Activated CD8-positive, alpha-beta memory T cell treated with anti-CD3 and anti-CD28 coated beads for 1 hour (primary cell): ENCODE data around the gene ALK.

ENCODE experiments used
- DNase-seq, 2 donors: peaks; one replicate each; pipeline ENCODE4 v3.0.0-alpha.2; 2020; ENCODE audit warnings: low read depth in 1 of 2; ENCODE audit errors: extremely low read depth in 1 of 2

ALK gene

GRCh38 chr2:29347774-29348461, 573.5 kb downstream of the ALK start:
- DNase-seq = no peak

- no peak for DNase-seq
These were observed 576.1 kb downstream of the ALK start for GRCh38 chr2:29345236-29345635.

GRCh38 chr2:29343830-29344229, 577.6 kb downstream of the ALK start:
- no peak for DNase-seq

GRCh38 chr2:29336341-29337241, 584.8 kb downstream of the ALK start:
- no peak for DNase-seq

GRCh38 chr2:29335396-29335795, 586.0 kb downstream of the ALK start:
- DNase-seq = no peak

- DNase-seq = no peak
These were observed 586.7 kb downstream of the ALK start for GRCh38 chr2:29334706-29335105.

GRCh38 chr2:29332540-29332939, 588.8 kb downstream of the ALK start:
- no peak for DNase-seq

GRCh38 chr2:29329899-29330298, 591.5 kb downstream of the ALK start:
- no peak for DNase-seq

GRCh38 chr2:29326926-29327325, 594.5 kb downstream of the ALK start:
- no peak for DNase-seq

GRCh38 chr2:29325544-29325943, 595.8 kb downstream of the ALK start:
- no peak for DNase-seq

- no peak for DNase-seq
These were observed 597.4 kb downstream of the ALK start for GRCh38 chr2:29323961-29324360.

GRCh38 chr2:29323301-29323700, 598.1 kb downstream of the ALK start:
- no peak for DNase-seq

- DNase-seq = no peak
These were observed 599.4 kb downstream of the ALK start for GRCh38 chr2:29322011-29322410.

GRCh38 chr2:29317801-29318485, 603.4 kb downstream of the ALK start:
- no peak for DNase-seq

GRCh38 chr2:29317077-29317517, 604.3 kb downstream of the ALK start:
- DNase-seq = no peak

GRCh38 chr2:29314816-29315571, 606.4 kb downstream of the ALK start:
- peak; percentile 11 to 33 for DNase-seq

GRCh38 chr2:29311458-29311857, 609.9 kb downstream of the ALK start:
- DNase-seq = no peak

GRCh38 chr2:29310650-29311348, 610.6 kb downstream of the ALK start:
- no peak for DNase-seq

GRCh38 chr2:29309090-29310029, 612.0 kb downstream of the ALK start:
- DNase-seq = no peak
